HEK293 (cell line): ENCODE results near the gene TAS2R42.

Experiments used
- CTCF ChIA-PET: fragments of 350-600 bp; formaldehyde crosslinking; extraction: SDS; loops from one replicate; lab custom pipeline; 2021; ENCODE audit warnings: antibody characterized with exemption; lab: Yijun Ruan, JAX
- POLR2A ChIA-PET: fragments of 300-600 bp; formaldehyde crosslinking; extraction: SDS; loops from one replicate; lab custom pipeline; 2020; ENCODE audit warnings: antibody characterized with exemption, inconsistent platforms; lab: Yijun Ruan, JAX
- H3K27ac ChIP-seq: fragments of 200-500 bp; sonication (Bioruptor generic); 2 replicates; pipeline ENCODE4 v1.5.1; 2014; ENCODE audit warnings: low read depth, low read length, control low read depth, inconsistent platforms; ENCODE audit errors: extremely low read depth
- H3K36me3 ChIP-seq, 2 experiments: fragments of 200-500 bp in 1 of 2; sonication (Bioruptor generic) in 1 of 2; 1 replicate in 1 of 2; 2 replicates in 1 of 2; pipeline ENCODE4 v1.5.1; 2014 to 2017; ENCODE audit warnings: inconsistent platforms in 2 of 2, low read length in 2 of 2; ENCODE audit not compliant: control insufficient read depth in 2 of 2, insufficient read depth in 1 of 2
- H3K4me1 ChIP-seq: fragments of 200-500 bp; sonication (Bioruptor generic); 2 replicates; pipeline ENCODE4 v1.5.1; 2014; ENCODE audit warnings: mild to moderate bottlenecking, low read length, inconsistent platforms; ENCODE audit not compliant: control insufficient read depth, insufficient read depth
- H3K4me3 ChIP-seq: 2 replicates; pipeline ENCODE4 v1.5.1; 2011; ENCODE audit warnings: low read depth, mild to moderate bottlenecking, control low read depth, low read length, moderate library complexity
- H3K9me3 ChIP-seq: fragments of 200-500 bp; sonication (Bioruptor generic); 2 replicates; pipeline ENCODE4 v1.5.1; 2014; ENCODE audit warnings: low read depth, low read length, inconsistent platforms; ENCODE audit not compliant: control insufficient read depth, insufficient read depth
- BCL11B ChIP-seq: fragments of 450-650 bp; formaldehyde crosslinking; IDR thresholded peaks from 2 replicates; pipeline ENCODE4 v1.5.1; 2016; ENCODE audit warnings: low read depth, missing biosample characterization, missing genetic modification characterization
- ELK4 ChIP-seq: IDR thresholded peaks from 2 replicates; pipeline ENCODE4 v1.6.1; 2011; ENCODE audit warnings: mild to moderate bottlenecking, low read depth, low read length, borderline replicate concordance
- GLI2 ChIP-seq: fragments of 450-650 bp; formaldehyde crosslinking; IDR thresholded peaks from 2 replicates; pipeline ENCODE4; 2017; ENCODE audit warnings: missing biosample characterization, missing genetic modification characterization, low read depth, borderline replicate concordance
- HIC1 ChIP-seq: fragments of 450-650 bp; formaldehyde crosslinking; IDR thresholded peaks from 2 replicates; pipeline ENCODE4 v1.5.1; 2016; ENCODE audit warnings: missing biosample characterization, missing genetic modification characterization
- MZF1 ChIP-seq: fragments of 450-650 bp; formaldehyde crosslinking; IDR thresholded peaks from 2 replicates; pipeline ENCODE4 v1.5.1; 2017; ENCODE audit warnings: missing biosample characterization, missing genetic modification characterization, borderline replicate concordance
- PRDM4 ChIP-seq: fragments of 450-650 bp; formaldehyde crosslinking; IDR thresholded peaks from 2 replicates; pipeline ENCODE4 v1.5.1; 2017; ENCODE audit warnings: missing biosample characterization, missing genetic modification characterization
- SCRT2 ChIP-seq: fragments of 450-650 bp; formaldehyde crosslinking; IDR thresholded peaks from 2 replicates; pipeline ENCODE4 v1.5.1; 2016; ENCODE audit warnings: missing biosample characterization, missing genetic modification characterization
- TCF7L2 ChIP-seq: IDR thresholded peaks from 2 replicates; pipeline ENCODE4 v1.6.1; 2011; ENCODE audit warnings: low read depth, mild to moderate bottlenecking, inconsistent platforms, low read length, moderate library complexity, borderline replicate concordance
- ZNF155 ChIP-seq: fragments of 450-650 bp; formaldehyde crosslinking; IDR thresholded peaks from 2 replicates; pipeline ENCODE4 v1.5.1; 2016; ENCODE audit warnings: missing biosample characterization, missing genetic modification characterization
- ZNF184 ChIP-seq: fragments of 450-650 bp; IDR thresholded peaks from 2 replicates; pipeline ENCODE4 v1.5.1; 2018; ENCODE audit warnings: missing biosample characterization, mild to moderate bottlenecking, missing genetic modification characterization
- ZNF202 ChIP-seq: fragments of 450-650 bp; formaldehyde crosslinking; IDR thresholded peaks from 2 replicates; pipeline ENCODE4 v1.5.1; 2016; ENCODE audit warnings: missing biosample characterization, missing genetic modification characterization, borderline replicate concordance
- ZNF280C ChIP-seq: fragments of 450-650 bp; formaldehyde crosslinking; IDR thresholded peaks from 2 replicates; pipeline ENCODE4 v1.5.1; 2016; ENCODE audit warnings: missing biosample characterization, missing genetic modification characterization
- ZNF488 ChIP-seq: fragments of 450-650 bp; formaldehyde crosslinking; IDR thresholded peaks from 2 replicates; pipeline ENCODE4 v1.5.1; 2016; ENCODE audit warnings: missing biosample characterization, missing genetic modification characterization
- ZNF514 ChIP-seq: fragments of 450-650 bp; formaldehyde crosslinking; IDR thresholded peaks from 2 replicates; pipeline ENCODE4 v1.5.1; 2016; ENCODE audit warnings: missing biosample characterization, missing genetic modification characterization
- ZNF561 ChIP-seq: fragments of 450-650 bp; IDR thresholded peaks from 2 replicates; pipeline ENCODE4 v1.5.1; 2018; ENCODE audit warnings: missing biosample characterization, missing genetic modification characterization, borderline replicate concordance
- ZNF621 ChIP-seq: fragments of 450-650 bp; formaldehyde crosslinking; IDR thresholded peaks from 2 replicates; pipeline ENCODE4 v1.5.1; 2017; ENCODE audit warnings: missing biosample characterization, missing genetic modification characterization
- ZNF623 ChIP-seq: fragments of 450-650 bp; formaldehyde crosslinking; IDR thresholded peaks from 2 replicates; pipeline ENCODE4 v1.5.1; 2016; ENCODE audit warnings: missing biosample characterization, missing genetic modification characterization
- ZNF626 ChIP-seq: fragments of 450-650 bp; sonication (Bioruptor Pico); formaldehyde crosslinking; IDR thresholded peaks from 2 replicates; pipeline ENCODE4 v1.5.1; 2018; ENCODE audit warnings: missing biosample characterization, missing genetic modification characterization, inconsistent platforms
- ZXDB ChIP-seq: fragments of 450-650 bp; formaldehyde crosslinking; IDR thresholded peaks from 2 replicates; pipeline ENCODE4 v1.5.1; 2016; ENCODE audit warnings: missing biosample characterization, missing genetic modification characterization

TAS2R42 gene

GRCh38 chr12:11186837-11187236 lies at the start of gene TAS2R42:
TSS of gene TAS2R42 (minus strand) at chr12:11186937. CDS start at chr12:11186937, 0 bp downstream.
- ChIA-PET CTCF (no interaction called here), POLR2A (no interaction called here)
- TF ChIP-seq ZNF280C (tag by site-specific recombination): no peak
- peaks cover 4% of the 10 kb centered on the region; the same call in 1 of the 2 replicates for H3K4me1 ChIP-seq
- H3K27ac ChIP-seq: no peak within 1 kb of the TSS
- no peak within 1 kb of the TSS for H3K4me3 ChIP-seq
- H3K9me3 ChIP-seq: no peaks in the 10 kb centered on the region
- no peaks in the 10 kb centered on the region for H3K36me3 ChIP-seq

GRCh38 chr12:11233532-11233931 lies 46.8 kb upstream of the TAS2R42 start:
- CTCF ChIA-PET: interaction anchor here (0.8 to 8.1 kb wide), 2 partner anchors 245 to 252 kb away, joined by 4 to 106 read pairs; no protein-coding TSS in a partner anchor
- H3K4me1 ChIP-seq: no peaks in the 10 kb centered on the region
- TF ChIP-seq BCL11B (no peak), ZNF561 (no peak), SCRT2 (tag by site-specific recombination) (no peak), ZNF155 (no peak), ELK4 (no peak), GLI2 (tag by site-specific recombination) (no peak), HIC1 (no peak), PRDM4 (tag by site-specific recombination) (no peak), TCF7L2 (no peak), ZXDB (no peak), ZNF184 (tag by site-specific recombination) (no peak), ZNF621 (tag by site-specific recombination) (no peak), MZF1 (tag by site-specific recombination) (no peak), ZNF488 (no peak), ZNF623 (no peak), ZNF626 (tag by site-specific recombination) (no peak), ZNF514 (no peak), ZNF202 (no peak)
- TF ChIP-seq, all 188 proteins: peak for 0
- POLR2A ChIA-PET: no interaction called here
- H3K36me3 ChIP-seq: no peaks in the 10 kb centered on the region
- no peak overlapping the region for H3K4me3 ChIP-seq
- H3K27ac ChIP-seq: no peak overlapping the region
- H3K9me3 ChIP-seq: no peaks in the 10 kb centered on the region
